Breast epithelium (tissue), 3 donors: ENCODE data around the gene HHIP.

Experiments used
- CTCF ChIP-seq, 3 donors: fragments of 450-650 bp; IDR thresholded peaks; one replicate each; pipeline ENCODE4 v1.5.1; 2016 to 2017; ENCODE audit warnings: antibody characterized with exemption in 3 of 3, mild to moderate bottlenecking in 3 of 3, moderate library complexity in 3 of 3
- POLR2A ChIP-seq: fragments of 450-650 bp; IDR thresholded peaks from one replicate; pipeline ENCODE4 v1.6.1; 2016; ENCODE audit warnings: antibody characterized with exemption, mild to moderate bottlenecking, moderate library complexity

DNA sequence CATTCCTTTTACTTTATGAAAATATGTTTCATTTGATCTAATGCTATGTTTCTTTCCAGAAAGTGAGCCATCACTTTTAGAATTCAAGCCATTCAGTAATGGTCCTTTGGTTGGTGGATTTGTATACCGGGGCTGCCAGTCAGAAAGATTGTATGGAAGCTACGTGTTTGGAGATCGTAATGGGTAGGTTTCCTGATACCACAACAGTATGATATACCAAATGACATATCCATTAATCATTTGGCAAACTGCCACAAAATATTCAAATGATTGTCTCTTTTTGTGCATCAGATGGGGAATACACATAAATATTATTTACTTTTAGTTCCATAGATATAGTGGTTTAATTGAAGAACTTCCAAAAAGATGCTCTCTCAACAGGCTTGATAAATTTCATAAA is 68.2 kb downstream of the HHIP start:
- TF ChIP-seq CTCF (IDR thresholded peaks at IDR 0.05) = no peak
- TF ChIP-seq POLR2A = no peak
